Panc1 (cell line): ENCODE results near the gene FRMD4A. TPM values are rescaled to one million over a fixed set of nuclear protein-coding genes. Genes with fewer than 3 reads are reported as not detected.

Experiments used
- ATAC-seq: fragments of 200-7000 bp; cut with Tn5 transposase; 2 replicates; pipeline ENCODE4 v1.9.1; 2020; ENCODE audit warnings: mild to moderate bottlenecking, moderate library complexity
- BruUV-seq: library from RNA; stranded (reverse); fragments of 400-500 nt; replicated peaks from 2 replicates; lab custom pipeline; 2021; lab: Mats Ljungman, UMichigan
- CTCF ChIA-PET: fragments of 300-600 bp; sonication (Branson Sonifier 250); formaldehyde crosslinking; loops from one replicate; lab custom pipeline; 2022; ENCODE audit warnings: antibody characterized with exemption; lab: Charles Lee
- POLR2A ChIA-PET: fragments of 300-600 bp; sonication (Branson Sonifier 250); formaldehyde crosslinking; loops from one replicate; lab custom pipeline; 2022; ENCODE audit warnings: antibody characterized with exemption; lab: Charles Lee
- DNase-seq: peaks from one replicate; pipeline ENCODE4 v3.0.0-alpha.2; 2010; ENCODE audit warnings: low read depth, low spot score
- H3K27ac ChIP-seq: 2 replicates; pipeline ENCODE4 v1.5.1; 2011; ENCODE audit warnings: mild to moderate bottlenecking, low read length, inconsistent platforms
- H3K27me3 ChIP-seq: fragments of 200-500 bp; sonication (Bioruptor generic); 2 replicates; pipeline ENCODE4 v1.6.0; 2014; ENCODE audit warnings: low read length, inconsistent platforms; ENCODE audit not compliant: control insufficient read depth, insufficient read depth
- H3K36me3 ChIP-seq: fragments of 200-500 bp; sonication (Bioruptor generic); 2 replicates; pipeline ENCODE4 v1.5.1; 2014; ENCODE audit warnings: inconsistent platforms, mild to moderate bottlenecking, low read length, moderate library complexity; ENCODE audit not compliant: control insufficient read depth, insufficient read depth
- H3K4me1 ChIP-seq: 2 replicates; pipeline ENCODE4 v1.5.1; 2011; ENCODE audit warnings: inconsistent platforms, mild to moderate bottlenecking, low read length, moderate library complexity; ENCODE audit not compliant: control insufficient read depth, insufficient read depth
- H3K4me3 ChIP-seq, 2 experiments: 2 replicates each; pipeline ENCODE4 v1.5.1; 2011 to 2012; ENCODE audit warnings: low read depth in 2 of 2, low read length in 2 of 2, mild to moderate bottlenecking in 2 of 2, inconsistent platforms in 1 of 2, moderate library complexity in 1 of 2
- H3K9me3 ChIP-seq: fragments of 200-500 bp; sonication (Bioruptor generic); 2 replicates; pipeline ENCODE4 v1.5.1; 2014; ENCODE audit warnings: low read depth, mild to moderate bottlenecking, inconsistent platforms, low read length, moderate library complexity; ENCODE audit not compliant: control insufficient read depth, insufficient read depth
- POLR2AphosphoS5 ChIP-seq: IDR thresholded peaks from 2 replicates; pipeline ENCODE4 v1.6.1; 2012; ENCODE audit warnings: mild to moderate bottlenecking, low read depth, low read length, moderate library complexity
- SIN3A ChIP-seq: IDR thresholded peaks from 2 replicates; pipeline ENCODE4 v1.6.1; 2012; ENCODE audit warnings: low read depth, mild to moderate bottlenecking, low read length, moderate library complexity, borderline replicate concordance; ENCODE audit not compliant: insufficient read depth
- TCF7L2 ChIP-seq: IDR thresholded peaks from 2 replicates; pipeline ENCODE4 v1.6.1; 2011; ENCODE audit warnings: mild to moderate bottlenecking, low read depth, low read length, inconsistent platforms
- in situ Hi-C: cut with HindIII; loops from 2 replicates; pipeline ENCODE4 v1.10.0; 2016; ENCODE audit warnings: low sequenced_read_pairs, low pct_unique_long_range_greater_than_20kb
- intact Hi-C: fragments of 100-400 bp; cut with micrococcal nuclease; formaldehyde crosslinking; loops from one replicate; pipeline ENCODE4 v1.10.0; 2022; ENCODE audit not compliant: unreplicated experiment
- total RNA-seq: library from RNA; stranded (reverse); gene quantifications from one replicate; pipeline ENCODE4 v1.2.1, GENCODE V29; 2021; ENCODE audit not compliant: unreplicated experiment
- TF ChIP-seq, protein P1 (sequence below), 2 experiments: IDR thresholded peaks; 2 replicates each; pipeline ENCODE4 v1.6.1; 2011 to 2012; ENCODE audit warnings: low read depth in 2 of 2, control low read depth in 1 of 2, low read length in 1 of 2, mild to moderate bottlenecking in 1 of 2, moderate library complexity in 1 of 2; ENCODE audit not compliant: insufficient read depth in 1 of 2
- TF ChIP-seq, protein P2 (sequence below): fragments of 450-650 bp; IDR thresholded peaks from 2 replicates; pipeline ENCODE4 v1.5.1; 2017; ENCODE audit warnings: mild to moderate bottlenecking

Gene FRMD4A
- total RNA-seq, 1 experiment from 2014 or later: 7.1 TPM

- BruUV-seq: no TSS peak
- CTCF ChIA-PET: no interaction called here
- in situ Hi-C loops: no loop called here
- POLR2A ChIA-PET: no interaction called here
- H3K9me3 ChIP-seq: no peaks in the 10 kb centered on the region
- DNase-seq (no peak), ATAC-seq (no peak)
- no peaks in the 10 kb centered on the region for H3K27me3 ChIP-seq
- H3K4me1 ChIP-seq: no peaks in the 10 kb centered on the region
- no peak overlapping the region for H3K4me3 ChIP-seq
- intact Hi-C loops: no loop called here
- TF ChIP-seq TCF7L2 (no peak), POLR2AphosphoS5 (no peak), SIN3A (no peak)
- TF ChIP-seq, protein P1, sequence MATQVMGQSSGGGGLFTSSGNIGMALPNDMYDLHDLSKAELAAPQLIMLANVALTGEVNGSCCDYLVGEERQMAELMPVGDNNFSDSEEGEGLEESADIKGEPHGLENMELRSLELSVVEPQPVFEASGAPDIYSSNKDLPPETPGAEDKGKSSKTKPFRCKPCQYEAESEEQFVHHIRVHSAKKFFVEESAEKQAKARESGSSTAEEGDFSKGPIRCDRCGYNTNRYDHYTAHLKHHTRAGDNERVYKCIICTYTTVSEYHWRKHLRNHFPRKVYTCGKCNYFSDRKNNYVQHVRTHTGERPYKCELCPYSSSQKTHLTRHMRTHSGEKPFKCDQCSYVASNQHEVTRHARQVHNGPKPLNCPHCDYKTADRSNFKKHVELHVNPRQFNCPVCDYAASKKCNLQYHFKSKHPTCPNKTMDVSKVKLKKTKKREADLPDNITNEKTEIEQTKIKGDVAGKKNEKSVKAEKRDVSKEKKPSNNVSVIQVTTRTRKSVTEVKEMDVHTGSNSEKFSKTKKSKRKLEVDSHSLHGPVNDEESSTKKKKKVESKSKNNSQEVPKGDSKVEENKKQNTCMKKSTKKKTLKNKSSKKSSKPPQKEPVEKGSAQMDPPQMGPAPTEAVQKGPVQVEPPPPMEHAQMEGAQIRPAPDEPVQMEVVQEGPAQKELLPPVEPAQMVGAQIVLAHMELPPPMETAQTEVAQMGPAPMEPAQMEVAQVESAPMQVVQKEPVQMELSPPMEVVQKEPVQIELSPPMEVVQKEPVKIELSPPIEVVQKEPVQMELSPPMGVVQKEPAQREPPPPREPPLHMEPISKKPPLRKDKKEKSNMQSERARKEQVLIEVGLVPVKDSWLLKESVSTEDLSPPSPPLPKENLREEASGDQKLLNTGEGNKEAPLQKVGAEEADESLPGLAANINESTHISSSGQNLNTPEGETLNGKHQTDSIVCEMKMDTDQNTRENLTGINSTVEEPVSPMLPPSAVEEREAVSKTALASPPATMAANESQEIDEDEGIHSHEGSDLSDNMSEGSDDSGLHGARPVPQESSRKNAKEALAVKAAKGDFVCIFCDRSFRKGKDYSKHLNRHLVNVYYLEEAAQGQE (IDR thresholded peaks at IDR 0.05; ENCODE audit: insufficient read depth in 1 of 2, low read depth in 2 of 2, low read length in 1 of 2): no peak
- TF ChIP-seq, protein P2, sequence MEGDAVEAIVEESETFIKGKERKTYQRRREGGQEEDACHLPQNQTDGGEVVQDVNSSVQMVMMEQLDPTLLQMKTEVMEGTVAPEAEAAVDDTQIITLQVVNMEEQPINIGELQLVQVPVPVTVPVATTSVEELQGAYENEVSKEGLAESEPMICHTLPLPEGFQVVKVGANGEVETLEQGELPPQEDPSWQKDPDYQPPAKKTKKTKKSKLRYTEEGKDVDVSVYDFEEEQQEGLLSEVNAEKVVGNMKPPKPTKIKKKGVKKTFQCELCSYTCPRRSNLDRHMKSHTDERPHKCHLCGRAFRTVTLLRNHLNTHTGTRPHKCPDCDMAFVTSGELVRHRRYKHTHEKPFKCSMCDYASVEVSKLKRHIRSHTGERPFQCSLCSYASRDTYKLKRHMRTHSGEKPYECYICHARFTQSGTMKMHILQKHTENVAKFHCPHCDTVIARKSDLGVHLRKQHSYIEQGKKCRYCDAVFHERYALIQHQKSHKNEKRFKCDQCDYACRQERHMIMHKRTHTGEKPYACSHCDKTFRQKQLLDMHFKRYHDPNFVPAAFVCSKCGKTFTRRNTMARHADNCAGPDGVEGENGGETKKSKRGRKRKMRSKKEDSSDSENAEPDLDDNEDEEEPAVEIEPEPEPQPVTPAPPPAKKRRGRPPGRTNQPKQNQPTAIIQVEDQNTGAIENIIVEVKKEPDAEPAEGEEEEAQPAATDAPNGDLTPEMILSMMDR: no peak
- H3K36me3 ChIP-seq: no peaks in the 10 kb centered on the region
- no peak overlapping the region for H3K27ac ChIP-seq
Observed at GRCh38 chr10:13813550-13813949, 517.2 kb downstream of the FRMD4A start.

DNA sequence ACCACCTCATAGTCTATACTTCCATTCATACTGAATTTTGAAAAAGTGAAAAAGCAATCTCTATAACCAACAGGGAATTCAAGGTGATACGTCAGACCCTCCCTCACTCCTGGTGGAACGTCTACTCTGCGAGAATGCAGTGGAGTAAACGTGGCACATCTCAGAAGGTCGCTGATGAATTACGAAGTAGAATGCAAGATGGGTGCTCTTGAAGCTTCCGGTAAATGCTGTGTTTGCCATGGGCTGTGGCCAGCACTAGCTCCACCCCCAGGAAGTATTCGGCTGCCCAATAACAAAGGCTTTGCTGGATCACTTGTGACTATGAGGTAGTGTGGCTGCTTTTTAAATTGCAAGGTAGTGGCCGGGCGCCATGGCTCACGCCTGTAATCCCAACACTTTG is 517.9 kb downstream of the FRMD4A start:
- intact Hi-C loops (no loop called here), in situ Hi-C loops (no loop called here)
- Histone ChIP-seq H3K4me3 (no peak overlapping the region), H3K27ac (no peak overlapping the region), H3K36me3 (no peaks in the 10 kb centered on the region), H3K9me3 (no peaks in the 10 kb centered on the region), H3K4me1 (no peaks in the 10 kb centered on the region), H3K27me3 (no peaks in the 10 kb centered on the region)
- POLR2A ChIA-PET: no interaction called here
- ATAC-seq (no peak), DNase-seq (no peak)
- no peak for TF ChIP-seq SIN3A
- no peak for TF ChIP-seq POLR2AphosphoS5
- TF ChIP-seq, protein P2: no peak
- TF ChIP-seq TCF7L2: no peak
- TF ChIP-seq, protein P1 (IDR thresholded peaks at IDR 0.05; ENCODE audit: insufficient read depth in 1 of 2, low read depth in 2 of 2, low read length in 1 of 2): no peak
- CTCF ChIA-PET: no interaction called here
- no TSS peak for BruUV-seq
